ENCODE measurements around the gene PRR15L. TPM values are rescaled to one million over a fixed set of nuclear protein-coding genes. Genes with fewer than 3 reads are reported as not detected.

The PRR15L gene
- total and polyA plus RNA-seq, 11 donors = 0.04 to 2.7 TPM; not detected in 9

DNA sequence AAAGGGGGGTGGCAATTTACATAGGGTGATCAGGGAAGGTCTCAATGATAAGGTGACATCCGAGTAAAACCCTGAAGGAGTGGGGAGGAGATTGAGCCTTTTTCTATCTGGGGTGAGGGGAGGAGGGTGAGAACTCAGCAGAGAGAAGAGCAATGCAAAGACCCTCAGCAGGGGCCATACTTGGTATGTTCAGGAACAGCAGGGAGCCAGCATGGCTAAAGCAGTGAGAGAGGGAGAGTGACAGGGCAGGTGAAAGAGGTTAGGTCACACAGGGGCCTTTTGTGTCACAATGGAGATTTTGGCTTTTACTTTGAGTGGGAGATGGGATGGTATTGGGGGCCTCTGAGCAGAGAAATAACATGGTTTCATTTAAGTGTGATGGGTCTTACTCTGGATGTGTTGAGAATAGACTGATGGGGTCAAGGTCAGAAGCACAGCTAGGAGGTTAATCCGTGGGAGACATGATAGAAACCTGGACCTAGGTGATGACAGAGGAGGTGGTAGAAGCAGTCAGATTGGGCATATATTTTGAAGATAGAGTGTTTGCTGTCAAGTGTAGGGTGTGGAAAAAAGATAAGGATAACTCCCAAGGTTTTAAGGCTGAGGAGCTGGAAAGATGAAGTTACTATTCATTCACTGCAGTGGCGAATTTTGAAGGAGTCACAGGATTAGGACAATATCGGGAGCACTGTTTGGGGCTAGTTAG, 55.5 kb downstream of the PRR15L start:
- Histone ChIP-seq H3K27me3 (no peaks in the 10 kb centered on the region), H3K27ac (peak overlapping the region in 9 of 12 donors; percentile 4 to 99 (median 87)), H3K9me3 (no peaks in the 10 kb centered on the region), H3K4me3 (no peak overlapping the region), H3K4me1 (peaks cover 8 to 100% (median 86%) of the 10 kb centered on the region in 12 donors), H3K36me3 (peaks cover 0 to 16% (median 0%) of the 10 kb centered on the region in 9 donors)
- no peak for TF ChIP-seq POLR2A (IDR thresholded peaks at IDR 0.05)
- TF ChIP-seq, protein P1, sequence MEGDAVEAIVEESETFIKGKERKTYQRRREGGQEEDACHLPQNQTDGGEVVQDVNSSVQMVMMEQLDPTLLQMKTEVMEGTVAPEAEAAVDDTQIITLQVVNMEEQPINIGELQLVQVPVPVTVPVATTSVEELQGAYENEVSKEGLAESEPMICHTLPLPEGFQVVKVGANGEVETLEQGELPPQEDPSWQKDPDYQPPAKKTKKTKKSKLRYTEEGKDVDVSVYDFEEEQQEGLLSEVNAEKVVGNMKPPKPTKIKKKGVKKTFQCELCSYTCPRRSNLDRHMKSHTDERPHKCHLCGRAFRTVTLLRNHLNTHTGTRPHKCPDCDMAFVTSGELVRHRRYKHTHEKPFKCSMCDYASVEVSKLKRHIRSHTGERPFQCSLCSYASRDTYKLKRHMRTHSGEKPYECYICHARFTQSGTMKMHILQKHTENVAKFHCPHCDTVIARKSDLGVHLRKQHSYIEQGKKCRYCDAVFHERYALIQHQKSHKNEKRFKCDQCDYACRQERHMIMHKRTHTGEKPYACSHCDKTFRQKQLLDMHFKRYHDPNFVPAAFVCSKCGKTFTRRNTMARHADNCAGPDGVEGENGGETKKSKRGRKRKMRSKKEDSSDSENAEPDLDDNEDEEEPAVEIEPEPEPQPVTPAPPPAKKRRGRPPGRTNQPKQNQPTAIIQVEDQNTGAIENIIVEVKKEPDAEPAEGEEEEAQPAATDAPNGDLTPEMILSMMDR (IDR thresholded peaks at IDR 0.05) = no peak
- DNase-seq (no peak), ATAC-seq (no peak)
- intact Hi-C loops (cut with DNase I) = loop anchor here in 1 of 10 donors (5.0 kb wide), 1 partner anchor 40 kb away; the partner anchor contains the start of gene PNPO
- WGBS, 4 donors = 67 to 77% (median 74%) methylated on average over 4 of the region's 4 CpGs

Other genes starting within 250 kb of the PRR15L start
- gene TBX21, start 224.6 kb downstream of the PRR15L start, total RNA-seq = 1 to 10 TPM in 1 of 9 donors, under 1 TPM in 6, not detected in 2; 0.09 to 3.2 (median 0.28) TPM
- gene TBX21, start 224.6 kb downstream of the PRR15L start, polyA plus RNA-seq = under 1 TPM; 0.07 to 0.15 TPM
- gene OSBPL7, start 136.1 kb downstream of the PRR15L start, total RNA-seq = 1 to 10 TPM; 1.5 to 7.4 (median 5.8) TPM
- 1 to 10 TPM; 3.0 to 5.2 TPM for gene OSBPL7, start 136.1 kb downstream of the PRR15L start, polyA plus RNA-seq
- 10 to 100 TPM; 45.8 to 79.2 (median 63.2) TPM for gene MRPL10, start 126.3 kb downstream of the PRR15L start, total RNA-seq
- gene MRPL10, start 126.3 kb downstream of the PRR15L start, polyA plus RNA-seq = 10 to 100 TPM; 43.8 to 64.5 TPM
- gene LRRC46, start 126.2 kb downstream of the PRR15L start, total RNA-seq = under 1 TPM in 7 of 9 donors, not detected in 2; 0.22 to 0.44 (median 0.35) TPM
- under 1 TPM; 0.17 to 0.23 TPM for gene LRRC46, start 126.2 kb downstream of the PRR15L start, polyA plus RNA-seq
- gene SCRN2, start 116.6 kb downstream of the PRR15L start, total RNA-seq = 10 to 100 TPM; 29.4 to 42.9 (median 33.9) TPM
- 10 to 100 TPM; 17.5 to 58.5 TPM for gene SCRN2, start 116.6 kb downstream of the PRR15L start, polyA plus RNA-seq
- gene SP6, start 106.7 kb downstream of the PRR15L start, total RNA-seq = under 1 TPM in 7 of 9 donors, not detected in 2; 0.12 to 0.88 (median 0.32) TPM
- gene SP6, start 106.7 kb downstream of the PRR15L start, polyA plus RNA-seq = 1 to 10 TPM in 1 of 2 donors, under 1 TPM in 1; 0.19 to 2.5 TPM
- 10 to 100 TPM; 11.1 to 21.2 (median 16.7) TPM for gene SP2, start 61.6 kb downstream of the PRR15L start, total RNA-seq
- gene SP2, start 61.6 kb downstream of the PRR15L start, polyA plus RNA-seq = 10 to 100 TPM in 1 of 2 donors, 1 to 10 TPM in 1; 4.1 to 15.8 TPM
- gene PNPO, start 16.3 kb downstream of the PRR15L start, total RNA-seq = 10 to 100 TPM; 24.2 to 45.0 (median 36.1) TPM
- 10 to 100 TPM; 12.6 to 16.1 TPM for gene PNPO, start 16.3 kb downstream of the PRR15L start, polyA plus RNA-seq
- gene CDK5RAP3, start 13.2 kb upstream of the PRR15L start, total RNA-seq = 10 to 100 TPM; 41.2 to 80.9 (median 53.6) TPM
- 10 to 100 TPM; 53.8 to 56.6 TPM for gene CDK5RAP3, start 13.2 kb upstream of the PRR15L start, polyA plus RNA-seq
- 10 to 100 TPM; 35.4 to 64.3 (median 54.8) TPM for gene COPZ2, start 79.9 kb upstream of the PRR15L start, total RNA-seq
- gene COPZ2, start 79.9 kb upstream of the PRR15L start, polyA plus RNA-seq = 10 to 100 TPM; 13.2 to 48.2 TPM
- 1,000 to 10,000 TPM in 1 of 9 donors, 100 to 1,000 TPM in 8; 375 to 1,055 (median 606) TPM for gene NFE2L1, start 90.5 kb upstream of the PRR15L start, total RNA-seq
- gene NFE2L1, start 90.5 kb upstream of the PRR15L start, polyA plus RNA-seq = 100 to 1,000 TPM; 254 to 385 TPM
- gene CBX1, start 143.6 kb upstream of the PRR15L start, total RNA-seq = 10 to 100 TPM; 28.5 to 43.8 (median 37.9) TPM
- gene CBX1, start 143.6 kb upstream of the PRR15L start, polyA plus RNA-seq = 10 to 100 TPM; 24.6 to 51.7 TPM
- 10 to 100 TPM in 7 of 9 donors, 1 to 10 TPM in 2; 8.5 to 25.0 (median 11.3) TPM for gene SNX11, start 149.9 kb upstream of the PRR15L start, total RNA-seq
- gene SNX11, start 149.9 kb upstream of the PRR15L start, polyA plus RNA-seq = 10 to 100 TPM in 1 of 2 donors, 1 to 10 TPM in 1; 5.2 to 30.8 TPM

All from heart left ventricle (tissue), 16 donors.